ENCODE data around the gene CBLL1. TPM values are rescaled to one million over a fixed set of nuclear protein-coding genes. Genes with fewer than 3 reads are reported as not detected.

The CBLL1 gene
- total RNA-seq, 1 donor from 2014 or later: 22.8 TPM

DNA sequence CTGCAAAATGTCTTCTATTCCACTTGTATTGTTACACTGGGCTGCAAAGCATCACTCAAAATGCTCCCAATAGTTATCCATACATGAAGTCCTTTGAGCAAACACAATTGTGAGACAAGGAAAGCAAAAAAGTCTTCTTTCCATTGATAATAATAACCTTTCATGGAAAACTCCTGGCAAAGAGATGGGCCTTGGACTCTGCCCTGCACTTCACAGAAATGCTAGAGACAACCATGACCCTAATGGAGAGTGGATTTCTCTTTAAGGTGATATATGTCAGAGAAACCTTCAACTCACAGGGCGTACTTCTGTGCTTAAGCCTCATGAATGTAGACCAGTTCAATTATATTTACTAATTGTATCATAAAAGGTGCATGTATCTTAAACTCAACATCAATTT, 39.7 kb downstream of the CBLL1 start:
- TF ChIP-seq, protein P1, sequence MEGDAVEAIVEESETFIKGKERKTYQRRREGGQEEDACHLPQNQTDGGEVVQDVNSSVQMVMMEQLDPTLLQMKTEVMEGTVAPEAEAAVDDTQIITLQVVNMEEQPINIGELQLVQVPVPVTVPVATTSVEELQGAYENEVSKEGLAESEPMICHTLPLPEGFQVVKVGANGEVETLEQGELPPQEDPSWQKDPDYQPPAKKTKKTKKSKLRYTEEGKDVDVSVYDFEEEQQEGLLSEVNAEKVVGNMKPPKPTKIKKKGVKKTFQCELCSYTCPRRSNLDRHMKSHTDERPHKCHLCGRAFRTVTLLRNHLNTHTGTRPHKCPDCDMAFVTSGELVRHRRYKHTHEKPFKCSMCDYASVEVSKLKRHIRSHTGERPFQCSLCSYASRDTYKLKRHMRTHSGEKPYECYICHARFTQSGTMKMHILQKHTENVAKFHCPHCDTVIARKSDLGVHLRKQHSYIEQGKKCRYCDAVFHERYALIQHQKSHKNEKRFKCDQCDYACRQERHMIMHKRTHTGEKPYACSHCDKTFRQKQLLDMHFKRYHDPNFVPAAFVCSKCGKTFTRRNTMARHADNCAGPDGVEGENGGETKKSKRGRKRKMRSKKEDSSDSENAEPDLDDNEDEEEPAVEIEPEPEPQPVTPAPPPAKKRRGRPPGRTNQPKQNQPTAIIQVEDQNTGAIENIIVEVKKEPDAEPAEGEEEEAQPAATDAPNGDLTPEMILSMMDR (IDR thresholded peaks at IDR 0.05): no peak
- Histone ChIP-seq H3K9me3 (no peaks in the 10 kb centered on the region), H3K36me3 (no peaks in the 10 kb centered on the region), H3K27me3 (no peaks in the 10 kb centered on the region), H3K4me1 (no peaks in the 10 kb centered on the region), H3K4me3 (no peak overlapping the region), H3K27ac (no peak overlapping the region)
- intact Hi-C loops (cut with DNase I): no loop called here
- DNase-seq (no peak), ATAC-seq (no peak)

DNA sequence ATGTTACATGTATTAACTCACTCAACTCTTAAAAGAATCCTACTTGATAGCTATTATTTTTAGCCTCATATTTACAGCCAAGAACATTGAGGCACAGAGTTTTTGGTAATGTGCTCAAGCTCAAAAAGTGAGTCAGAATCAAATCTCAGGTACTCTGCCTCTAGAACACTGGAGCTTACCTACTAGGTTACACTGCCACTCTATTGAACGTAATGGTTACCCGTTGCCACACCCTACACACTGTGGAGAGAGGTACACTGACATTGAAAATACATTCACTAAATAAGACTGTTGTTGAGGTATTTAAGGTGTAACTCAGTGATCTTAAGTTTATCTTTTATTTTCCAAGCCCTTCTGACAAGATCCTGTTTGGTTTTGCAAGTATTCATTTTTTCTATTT, 41.2 kb downstream of the CBLL1 start:
- H3K27ac ChIP-seq: no peak overlapping the region
- no peak overlapping the region for H3K4me3 ChIP-seq
- intact Hi-C loops (cut with DNase I): no loop called here
- no peaks in the 10 kb centered on the region for H3K4me1 ChIP-seq
- TF ChIP-seq, protein P1 (IDR thresholded peaks at IDR 0.05): no peak
- DNase-seq: no peak
- H3K36me3 ChIP-seq: no peaks in the 10 kb centered on the region
- no peaks in the 10 kb centered on the region for H3K27me3 ChIP-seq
- ATAC-seq: peak; percentile 42
- H3K9me3 ChIP-seq: no peaks in the 10 kb centered on the region

DNA sequence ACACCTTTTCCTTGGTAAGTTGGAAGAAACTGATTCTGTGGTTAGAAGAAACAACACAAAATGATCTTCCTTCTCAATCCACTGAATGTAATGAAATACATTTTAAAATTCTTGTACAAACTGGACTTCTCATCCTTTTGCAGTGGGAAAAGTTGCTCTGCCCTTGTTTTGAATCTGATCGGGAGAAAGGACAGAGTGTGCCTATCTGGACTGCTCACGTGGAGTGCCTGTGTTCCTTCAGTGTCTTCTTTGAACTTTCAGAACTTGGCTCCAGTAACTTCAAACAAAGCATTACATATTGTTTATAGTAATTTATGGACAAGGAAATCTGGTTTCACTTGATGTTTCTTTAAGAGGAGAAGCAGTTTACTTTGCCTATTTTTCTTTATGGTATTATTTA, 42.0 kb downstream of the CBLL1 start:
- Histone ChIP-seq H3K27ac (no peak overlapping the region), H3K4me1 (no peaks in the 10 kb centered on the region), H3K27me3 (no peaks in the 10 kb centered on the region), H3K9me3 (no peaks in the 10 kb centered on the region), H3K36me3 (no peaks in the 10 kb centered on the region), H3K4me3 (no peak overlapping the region)
- DNase-seq (no peak), ATAC-seq (no peak)
- intact Hi-C loops (cut with DNase I): no loop called here
- TF ChIP-seq, protein P1 (IDR thresholded peaks at IDR 0.05): no peak

DNA sequence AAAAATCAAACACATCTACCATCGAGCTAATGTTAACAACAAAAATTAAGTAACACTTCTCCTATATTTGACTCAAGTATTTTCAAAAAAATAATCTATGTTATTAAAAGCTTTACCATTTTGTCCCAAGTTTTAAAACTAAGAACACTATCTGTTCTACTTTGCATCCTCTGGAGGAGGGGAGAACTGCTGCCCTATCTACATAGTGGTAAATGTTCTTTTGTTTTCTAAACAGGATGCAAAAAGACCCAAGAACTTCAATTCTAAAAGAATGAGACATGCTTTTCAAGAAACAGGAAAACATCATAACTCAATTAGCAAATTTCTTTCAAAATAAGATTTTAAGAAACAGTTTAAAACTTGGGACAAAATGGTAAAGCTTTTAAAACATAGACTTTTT, 44.3 kb downstream of the CBLL1 start:
- intact Hi-C loops (cut with DNase I): no loop called here
- no peaks in the 10 kb centered on the region for H3K27me3 ChIP-seq
- H3K9me3 ChIP-seq: no peaks in the 10 kb centered on the region
- no peaks in the 10 kb centered on the region for H3K36me3 ChIP-seq
- TF ChIP-seq, protein P1 (IDR thresholded peaks at IDR 0.05): no peak
- no peak overlapping the region for H3K4me3 ChIP-seq
- H3K27ac ChIP-seq: no peak overlapping the region
- ATAC-seq: no peak
- DNase-seq: no peak
- no peaks in the 10 kb centered on the region for H3K4me1 ChIP-seq

DNA sequence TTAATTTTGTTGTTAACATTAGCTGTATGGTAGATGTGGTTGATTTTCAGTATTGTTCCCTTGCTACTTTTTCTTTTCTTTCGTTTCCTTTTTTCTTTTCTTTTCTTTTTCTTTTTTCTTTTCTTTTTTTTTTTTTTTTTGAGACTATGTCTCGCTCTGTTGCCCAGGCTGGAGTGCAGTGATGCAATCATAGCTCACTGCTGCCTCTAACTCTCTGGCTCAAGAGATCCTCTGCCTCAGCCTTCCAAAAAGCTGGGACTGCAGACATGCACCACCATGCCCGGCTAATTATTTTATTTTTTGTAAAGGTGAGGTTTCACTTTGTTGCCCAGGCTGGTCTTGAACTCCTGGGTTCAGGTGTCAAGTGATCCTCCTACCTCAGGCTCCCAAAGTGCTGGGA, 44.7 kb downstream of the CBLL1 start:
- no peaks in the 10 kb centered on the region for H3K4me1 ChIP-seq
- TF ChIP-seq, protein P1 (IDR thresholded peaks at IDR 0.05): no peak
- no peaks in the 10 kb centered on the region for H3K36me3 ChIP-seq
- H3K9me3 ChIP-seq: no peaks in the 10 kb centered on the region
- H3K4me3 ChIP-seq: no peak overlapping the region
- intact Hi-C loops (cut with DNase I): no loop called here
- H3K27me3 ChIP-seq: no peaks in the 10 kb centered on the region
- DNase-seq (no peak), ATAC-seq (no peak)
- H3K27ac ChIP-seq: no peak overlapping the region

DNA sequence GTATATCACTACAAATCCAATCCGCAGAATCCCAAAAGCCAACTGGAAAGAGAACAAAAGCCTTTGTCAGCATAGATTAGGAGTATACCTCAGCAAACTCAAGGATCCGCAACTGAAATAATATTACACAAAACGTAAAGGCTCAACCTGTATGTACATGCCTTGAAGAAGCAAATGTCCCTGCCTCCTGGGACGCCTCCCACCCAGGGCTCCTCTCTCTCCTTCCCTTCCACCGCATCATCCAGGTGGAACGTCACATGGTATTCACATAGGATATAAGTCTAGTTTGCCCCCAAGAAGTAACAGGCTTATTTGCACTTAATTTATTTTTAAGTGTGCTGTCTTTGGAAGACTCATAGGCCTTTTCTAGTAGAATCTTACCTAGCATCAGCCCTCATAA, 45.7 kb downstream of the CBLL1 start:
- no peak overlapping the region for H3K27ac ChIP-seq
- TF ChIP-seq, protein P1 (IDR thresholded peaks at IDR 0.05): no peak
- ATAC-seq (no peak), DNase-seq (no peak)
- no peaks in the 10 kb centered on the region for H3K9me3 ChIP-seq
- intact Hi-C loops (cut with DNase I): no loop called here
- no peaks in the 10 kb centered on the region for H3K36me3 ChIP-seq
- H3K4me1 ChIP-seq: no peaks in the 10 kb centered on the region
- H3K27me3 ChIP-seq: no peaks in the 10 kb centered on the region
- no peak overlapping the region for H3K4me3 ChIP-seq

Data from upper lobe of right lung (tissue), 1 donor.